ENCODE results near the gene CDK14.

- no peak for TF ChIP-seq CTCF (IDR thresholded peaks at IDR 0.05)
- TF ChIP-seq POLR2A (IDR thresholded peaks at IDR 0.05), result no peak
Measured at GRCh38 chr7:90610105-90610504, 14.0 kb downstream of the CDK14 start.
